Glutamatergic neuron (in vitro differentiated cells): ENCODE results near the gene PALS2. TPM values are rescaled to one million over a fixed set of nuclear protein-coding genes. Genes with fewer than 3 reads are reported as not detected.

Experiments used
- DNase-seq: peaks from one replicate; pipeline ENCODE4 v3.0.0; 2022
- H3K27ac Mint-ChIP-seq: one replicate; pipeline ENCODE4 v1.8.0; 2020; ENCODE audit warnings: mild to moderate bottlenecking, mixed read lengths, inconsistent platforms; ENCODE audit not compliant: unreplicated experiment
- H3K27me3 Mint-ChIP-seq: one replicate; pipeline ENCODE4 v1.8.0; 2020; ENCODE audit warnings: mild to moderate bottlenecking, moderate library complexity, mixed read lengths, inconsistent platforms; ENCODE audit not compliant: unreplicated experiment
- H3K36me3 Mint-ChIP-seq: one replicate; pipeline ENCODE4 v1.8.0; 2020; ENCODE audit warnings: mild to moderate bottlenecking, mixed read lengths, inconsistent platforms; ENCODE audit not compliant: unreplicated experiment
- H3K4me1 Mint-ChIP-seq: one replicate; pipeline ENCODE4 v1.8.0; 2020; ENCODE audit warnings: mild to moderate bottlenecking, low read depth, mixed read lengths, inconsistent platforms; ENCODE audit not compliant: unreplicated experiment
- H3K4me3 Mint-ChIP-seq: one replicate; pipeline ENCODE4 v1.8.0; 2020; ENCODE audit warnings: mild to moderate bottlenecking, mixed read lengths, inconsistent platforms; ENCODE audit not compliant: unreplicated experiment
- H3K9me3 Mint-ChIP-seq: one replicate; pipeline ENCODE4 v1.8.0; 2020; ENCODE audit warnings: mild to moderate bottlenecking, moderate library complexity, mixed read lengths, inconsistent platforms; ENCODE audit not compliant: unreplicated experiment
- CTCF ChIP-seq: fragments of 200-600 bp; sonication (generic); IDR thresholded peaks from one replicate; pipeline ENCODE4 v1.5.0; 2021; ENCODE audit not compliant: partially characterized antibody, unreplicated experiment
- total RNA-seq: library from RNA; stranded (reverse); fragmentation: NEBNext Ultra II Directional; extraction: Animal tissue kit (Norgen Biotek cat#: 25700); gene quantifications from one replicate; pipeline ENCODE4 v1.2.1, GENCODE V29; 2021; ENCODE audit not compliant: unreplicated experiment

PALS2 gene
- total RNA-seq, 1 donor from 2014 or later, result 23.4 TPM

- Mint-ChIP-seq H3K36me3 (no peaks in the 10 kb centered on the region), H3K27ac (no peak overlapping the region), H3K9me3 (no peaks in the 10 kb centered on the region), H3K27me3 (no peaks in the 10 kb centered on the region), H3K4me1 (no peaks in the 10 kb centered on the region), H3K4me3 (no peak overlapping the region)
- no peak for TF ChIP-seq CTCF
- no peak for DNase-seq
Measured at GRCh38 chr7:24609570-24609969, 36.3 kb downstream of the PALS2 start.

GRCh38 chr7:24611130-24611529 lies 37.9 kb downstream of the PALS2 start:
- no peak for DNase-seq
- Mint-ChIP-seq H3K9me3 (no peaks in the 10 kb centered on the region), H3K27ac (no peak overlapping the region), H3K4me1 (no peaks in the 10 kb centered on the region), H3K27me3 (no peaks in the 10 kb centered on the region), H3K36me3 (no peaks in the 10 kb centered on the region), H3K4me3 (no peak overlapping the region)
- TF ChIP-seq CTCF, result no peak

- Mint-ChIP-seq H3K27me3 (no peaks in the 10 kb centered on the region), H3K27ac (no peak overlapping the region), H3K9me3 (peaks cover 2% of the 10 kb centered on the region), H3K36me3 (peaks cover 21% of the 10 kb centered on the region), H3K4me1 (no peaks in the 10 kb centered on the region), H3K4me3 (no peak overlapping the region)
- DNase-seq, result no peak
- TF ChIP-seq CTCF, result no peak
Measured at GRCh38 chr7:24617957-24618616, 44.8 kb downstream of the PALS2 start.

GRCh38 chr7:24619978-24620377 lies 46.7 kb downstream of the PALS2 start:
- Mint-ChIP-seq H3K4me1 (peaks cover 3% of the 10 kb centered on the region), H3K9me3 (peaks cover 2% of the 10 kb centered on the region), H3K27me3 (no peaks in the 10 kb centered on the region), H3K36me3 (peaks cover 21% of the 10 kb centered on the region), H3K4me3 (no peak overlapping the region), H3K27ac (no peak overlapping the region)
- no peak for TF ChIP-seq CTCF
- DNase-seq, result no peak

GRCh38 chr7:24622646-24623182 lies 49.5 kb downstream of the PALS2 start:
- Mint-ChIP-seq H3K4me1 (peaks cover 3% of the 10 kb centered on the region), H3K27ac (no peak overlapping the region), H3K9me3 (no peaks in the 10 kb centered on the region), H3K27me3 (no peaks in the 10 kb centered on the region), H3K36me3 (peaks cover 14% of the 10 kb centered on the region), H3K4me3 (no peak overlapping the region)
- no peak for TF ChIP-seq CTCF
- no peak for DNase-seq
